ENCODE data around the gene CACNG4. TPM values are rescaled to one million over a fixed set of nuclear protein-coding genes. Genes with fewer than 3 reads are reported as not detected.

The CACNG4 gene
- total and polyA plus RNA-seq, 2 of the 4 experiments (the other 2 are of a cell fraction), result under 0.01 to 0.53 TPM

- Histone ChIP-seq H4K20me1 (ENCODE audit: insufficient read depth, low read length) (no peaks in the 10 kb centered on the region), H3K27ac (ENCODE audit: insufficient read depth, low read length) (no peak overlapping the region), H3K4me3 (ENCODE audit: insufficient read depth, low read depth, low read length) (no peak overlapping the region), H2AFZ (replicated peaks; ENCODE audit: low read length, poor library complexity) (no peak overlapping the region), H2AK9ac (replicated peaks; ENCODE audit: low read depth, low read length, poor library complexity) (no peak overlapping the region), H2BK20ac (ENCODE audit: low read depth, low read length) (no peak overlapping the region), H3K4me2 (ENCODE audit: low read depth, low read length) (no peak overlapping the region), H2BK5ac (ENCODE audit: low read depth, low read length, poor library complexity, severe bottlenecking) (no peak overlapping the region), H3K14ac (replicated peaks; ENCODE audit: low read depth, low read length) (no peak overlapping the region), H2BK15ac (ENCODE audit: low read depth, low read length) (no peak overlapping the region), H3K4me1 (ENCODE audit: control insufficient read depth, insufficient read depth, low read length) (no peaks in the 10 kb centered on the region), H3K79me1 (ENCODE audit: low read depth in 1 of 2, low read length in 2 of 2) (no peaks in the 10 kb centered on the region), H3K9me3 (ENCODE audit: control insufficient read depth, insufficient read depth, low read length) (no peaks in the 10 kb centered on the region), H2BK120ac (ENCODE audit: low read depth, low read length) (no peak overlapping the region), H4K8ac (ENCODE audit: low read depth in 2 of 2, low read length in 2 of 2) (no peak overlapping the region), H4K5ac (ENCODE audit: low read depth, low read length) (no peak overlapping the region), H3K56ac (ENCODE audit: extremely low read depth, insufficient read depth, low read length) (no peak overlapping the region), H3K4ac (ENCODE audit: low read depth, low read length) (no peak overlapping the region), H3K9me1 (ENCODE audit: insufficient read depth, low read length) (no peaks in the 10 kb centered on the region), H3K9ac (ENCODE audit: low read depth, low read length) (no peak overlapping the region), H3K27me3 (ENCODE audit: control insufficient read depth, insufficient read depth, low read length) (peaks cover 42% of the 10 kb centered on the region), H3K18ac (ENCODE audit: low read depth, low read length) (no peak overlapping the region), H4K91ac (ENCODE audit: insufficient read depth, low read depth, low read length) (no peak overlapping the region), H3K36me3 (ENCODE audit: control insufficient read depth, insufficient read depth, low read length) (no peaks in the 10 kb centered on the region), H2AK5ac (ENCODE audit: low read depth, low read length) (no peak overlapping the region), H3K23ac (ENCODE audit: low read depth, low read length) (no peak overlapping the region)
- BruUV-seq (replicated peaks), result no TSS peak
- TF ChIP-seq CTCF (conservative IDR thresholded peaks at IDR 0.05; ENCODE audit: low read depth, low read length) (no peak), MAZ (IDR thresholded peaks at IDR 0.05; ENCODE audit: borderline replicate concordance, low read depth, low read length) (no peak), CHD1 (IDR thresholded peaks at IDR 0.05; ENCODE audit: low read depth, low read length) (no peak), SMC3 (IDR thresholded peaks at IDR 0.05; ENCODE audit: low read depth, low read length) (no peak)
- no peak for ATAC-seq (ENCODE audit: low read depth)
- ChIA-PET POLR2A (ENCODE audit: unreplicated experiment) (no interaction called here), CTCF (no interaction called here)
- dilution Hi-C loops (cut with HindIII; ENCODE audit: low sequenced_read_pairs, unreplicated experiment) (no loop called here), intact Hi-C loops (cut with micrococcal nuclease) (no loop called here), in situ Hi-C loops (cut with MboI; ENCODE audit: low sequenced_read_pairs) (no loop called here)
- DNase-seq, result no peak
- WGBS, 2 experiments (ENCODE audit: extremely low coverage in 2 of 2, insufficient read length in 1 of 2), result 49% methylated on average over 6 of the region's 17 CpGs; no CpG with 5 or more reads in 1 of the 2 experiments
These were observed 51.7 kb downstream of the CACNG4 start for GRCh38 chr17:67016039-67016762.

Data from IMR-90 (cell line).